ENCODE measurements around the gene TTLL11.
"Not testable (repeated sequence)": the region's sequence is repeated elsewhere in the genome, so short reads cannot be mapped to it uniquely, and the experiment has no call there.

The TTLL11 gene

DNA sequence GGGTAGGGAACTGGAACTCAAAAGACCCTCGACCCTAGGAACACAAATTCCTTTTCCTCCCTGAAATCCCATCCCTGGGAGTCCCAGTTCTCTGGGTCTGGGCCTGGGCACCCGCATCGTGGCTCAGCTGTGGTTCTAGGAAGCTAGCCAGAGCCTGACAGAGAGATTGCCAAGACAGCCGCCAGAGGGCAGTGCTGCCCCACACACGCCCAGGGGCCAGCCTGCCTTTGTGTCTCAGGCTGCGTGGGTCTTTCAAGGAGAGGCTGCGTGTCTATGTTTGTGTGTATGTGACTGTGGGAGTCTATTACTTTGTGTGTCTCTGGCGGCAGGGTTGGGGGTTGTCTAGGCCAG, 32.0 kb upstream of the TTLL11 start:
- DNase-seq (ENCODE audit: low read depth in 2 of 2), result peak; percentile 51 to 71

DNA sequence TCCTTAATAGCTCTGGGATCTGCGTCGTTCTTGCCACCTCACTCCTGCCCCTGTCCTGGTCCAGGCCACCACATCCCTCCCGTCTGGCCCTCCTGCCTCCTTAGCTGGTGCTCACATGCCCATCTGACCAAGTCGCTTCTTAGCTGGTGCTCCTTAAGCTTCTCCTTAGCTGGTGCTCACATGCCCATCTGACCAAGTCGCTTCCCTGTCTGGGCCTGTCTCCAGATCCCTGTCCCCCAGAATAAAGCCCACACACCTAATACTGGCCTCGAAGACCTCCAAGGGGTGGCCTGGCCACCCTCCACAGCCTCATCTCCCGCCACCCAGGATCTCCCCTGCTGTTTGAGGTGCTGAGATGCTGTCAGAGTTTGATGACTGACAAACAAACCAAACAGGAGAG, 31.4 kb upstream of the TTLL11 start:
- no peak for DNase-seq (ENCODE audit: low read depth in 2 of 2)

DNA sequence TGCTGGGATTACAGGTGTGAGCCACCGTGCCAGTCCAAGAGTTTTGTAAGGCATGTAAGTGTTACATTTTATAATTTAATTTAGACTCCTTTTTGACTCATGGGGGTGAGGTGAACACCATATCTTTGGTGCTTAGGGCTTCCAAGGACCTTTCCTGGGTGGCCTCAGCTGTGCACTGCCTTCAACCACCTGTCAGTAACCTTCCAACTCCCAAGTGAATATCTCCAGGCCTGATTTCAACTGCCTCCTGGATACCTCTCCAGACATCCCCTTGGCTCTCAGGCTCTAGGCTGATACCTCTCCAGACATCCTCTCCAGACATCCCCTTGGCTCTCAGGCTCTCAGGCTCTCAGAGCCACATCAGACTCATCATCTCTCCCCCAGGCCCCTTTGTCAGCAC, 30.9 kb upstream of the TTLL11 start:
- no peak for DNase-seq (ENCODE audit: low read depth in 2 of 2)

DNA sequence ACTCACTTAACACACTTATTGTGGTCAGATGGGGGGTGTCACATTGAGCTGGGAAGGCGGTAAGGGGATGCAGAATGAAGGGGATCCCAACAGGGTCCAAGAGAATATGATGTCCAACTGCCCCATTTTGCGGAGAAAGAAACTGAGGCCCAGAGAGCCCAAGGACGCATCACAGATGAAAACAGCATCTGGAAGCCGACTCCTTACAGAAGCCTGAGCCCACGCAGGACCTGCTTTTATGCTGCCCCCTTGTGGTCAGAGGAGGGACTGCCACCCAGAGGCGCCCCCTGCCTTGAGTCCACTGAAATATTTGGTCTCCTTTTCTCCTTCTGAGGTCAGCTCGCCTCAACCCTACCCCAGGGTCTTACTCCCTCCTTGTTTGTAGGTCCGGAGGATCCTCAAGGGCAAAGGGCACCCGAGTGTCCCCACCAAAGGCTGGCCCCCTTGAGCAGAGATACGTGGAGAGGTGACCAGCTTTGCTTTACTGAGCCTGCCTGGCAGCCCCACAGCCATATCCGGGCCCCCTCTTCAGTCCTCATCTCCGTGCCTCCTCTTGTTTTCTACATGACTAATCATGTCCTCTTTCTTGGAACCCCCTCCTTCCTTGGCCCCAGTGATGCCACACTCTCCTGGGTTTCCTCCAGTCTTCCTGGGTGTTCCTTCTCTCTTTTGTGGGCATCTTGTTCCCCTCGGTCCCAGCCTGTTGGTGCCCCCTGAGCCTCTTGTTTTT, 30.0 kb upstream of the TTLL11 start:
- peak; percentile 46 to 56 for DNase-seq (ENCODE audit: low read depth in 2 of 2)

DNA sequence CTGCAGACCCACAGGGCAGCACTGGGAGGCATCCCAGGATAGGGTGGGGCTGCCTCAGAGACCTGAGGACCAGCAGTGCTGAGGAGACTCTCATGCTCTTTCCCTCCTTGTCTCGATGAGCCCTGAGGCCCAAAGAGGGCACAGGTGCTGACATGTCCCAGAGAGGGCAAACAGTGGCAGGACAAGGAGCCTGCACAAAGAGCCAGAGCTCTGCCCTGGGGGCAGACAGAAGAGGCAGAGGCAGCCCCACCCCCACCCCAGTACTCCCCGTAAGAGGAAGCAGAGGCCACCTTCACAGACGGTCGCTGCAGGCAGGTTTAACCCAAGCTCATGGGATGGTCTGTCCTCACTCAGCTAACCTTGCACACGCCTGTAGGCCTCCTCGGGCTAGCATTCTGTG, 29.4 kb upstream of the TTLL11 start:
- no peak for DNase-seq (ENCODE audit: low read depth in 2 of 2)

DNA sequence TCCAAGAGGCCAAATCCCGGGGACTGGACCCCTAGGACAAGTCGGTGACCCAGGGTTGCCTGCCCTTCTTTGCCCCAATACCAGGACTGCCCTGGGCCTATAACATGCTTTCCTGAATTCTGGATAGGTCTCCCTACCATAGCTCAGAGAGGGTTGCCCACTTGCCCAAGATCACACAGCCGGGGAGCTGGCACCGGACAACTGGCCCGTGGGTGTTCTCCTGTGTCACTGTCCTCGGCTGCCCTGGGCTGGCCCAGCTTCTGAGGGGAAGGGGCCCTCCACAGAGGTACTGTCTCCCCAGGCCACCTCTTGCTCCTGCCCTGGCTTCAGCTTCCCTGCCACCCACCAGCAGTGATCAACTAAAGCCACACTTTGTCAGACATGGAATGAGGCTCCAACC, 28.8 kb upstream of the TTLL11 start:
- DNase-seq (ENCODE audit: low read depth in 2 of 2), result no peak

DNA sequence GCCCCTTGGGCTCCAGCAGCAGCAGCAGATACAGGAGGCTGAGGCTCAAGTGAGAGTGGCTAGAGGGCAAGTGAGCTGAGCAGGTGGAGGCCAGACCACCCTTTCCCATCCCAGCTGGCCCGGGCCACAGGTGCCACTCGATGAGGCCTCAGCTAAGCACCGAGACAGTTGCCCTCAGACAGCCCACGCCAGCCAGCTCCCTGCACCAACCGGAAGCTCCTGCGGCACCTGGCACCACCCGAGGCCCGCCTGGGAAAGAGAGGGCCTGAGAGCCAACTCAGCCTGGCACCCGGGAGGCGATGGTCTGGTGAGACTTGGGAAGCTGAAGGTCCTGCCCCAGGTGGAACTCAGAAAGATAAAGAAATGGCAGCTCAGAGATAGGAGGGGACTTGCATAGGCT, 28.3 kb upstream of the TTLL11 start:
- DNase-seq (ENCODE audit: low read depth in 2 of 2), result no peak

DNA sequence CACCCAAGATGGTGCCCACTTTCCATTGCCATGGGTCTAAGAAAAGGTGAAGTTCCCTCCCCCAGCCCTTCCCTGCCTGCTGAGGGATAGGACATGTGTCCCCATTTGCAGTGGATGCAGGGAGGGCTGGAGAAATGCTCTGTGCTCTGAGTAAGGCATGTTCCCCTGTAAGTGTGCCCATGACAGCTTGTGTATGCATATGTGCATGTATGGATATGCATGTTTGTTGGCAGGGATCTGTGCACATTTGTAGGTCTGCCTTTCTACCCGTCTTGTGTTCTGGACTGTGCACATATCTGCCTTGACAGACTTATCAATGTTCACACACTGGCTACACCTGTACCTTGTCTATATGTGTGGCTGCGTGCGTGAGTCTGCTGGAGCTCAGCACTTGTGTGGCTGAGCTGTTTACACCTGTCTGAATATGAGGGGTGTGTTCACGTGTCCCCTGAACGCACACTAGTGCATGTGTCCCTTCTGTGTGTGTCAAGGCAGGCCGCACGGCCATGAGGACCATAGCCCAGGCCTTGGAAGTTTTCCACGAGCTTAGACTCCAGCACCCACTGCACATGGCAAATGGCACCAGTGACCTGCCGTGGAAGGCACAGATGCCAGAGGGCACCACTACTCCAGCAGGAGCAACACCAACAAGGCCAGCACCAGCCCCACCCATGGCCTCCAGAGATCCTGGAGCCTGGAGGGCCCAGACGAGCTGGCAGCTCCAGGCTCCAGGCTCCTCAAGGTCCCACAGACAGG, 27.4 kb upstream of the TTLL11 start:
- DNase-seq (ENCODE audit: low read depth in 2 of 2), result no peak

DNA sequence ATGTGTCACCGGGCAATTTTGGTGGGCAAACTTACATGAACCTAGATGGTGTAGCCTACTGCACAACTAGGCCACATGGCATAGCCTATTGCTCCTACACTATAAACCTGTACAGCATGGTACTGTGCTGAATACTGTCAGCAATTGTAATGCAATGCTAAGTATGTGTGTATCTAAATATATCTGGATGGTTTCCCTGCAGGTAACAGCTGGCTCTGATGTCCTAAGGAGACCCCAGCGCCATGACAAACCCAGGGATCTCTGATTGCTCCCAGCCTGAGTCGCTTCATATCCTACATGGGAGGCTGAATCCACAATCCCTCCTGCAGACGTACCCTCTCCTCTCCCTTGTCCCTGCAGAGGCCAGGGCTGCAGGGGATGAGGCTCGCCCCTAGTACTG, 26.6 kb upstream of the TTLL11 start:
- DNase-seq (ENCODE audit: low read depth in 2 of 2), result no peak

DNA sequence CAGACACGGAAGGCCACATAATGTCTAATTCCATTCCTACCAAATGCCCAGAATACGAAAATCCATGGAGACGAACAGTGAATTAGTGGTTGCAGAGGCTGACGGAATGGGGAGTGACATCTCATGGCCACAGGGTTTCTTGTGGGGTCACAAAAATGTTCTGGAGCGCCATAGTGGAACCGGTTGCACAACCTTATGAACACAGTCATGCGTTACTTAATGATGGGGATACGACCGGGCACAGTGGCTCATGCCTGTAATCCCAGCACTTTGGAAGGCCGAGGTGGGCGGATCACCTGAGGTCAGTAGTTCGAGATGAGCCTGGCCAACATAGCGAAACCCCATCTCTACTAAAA, 26.0 kb upstream of the TTLL11 start:
- DNase-seq (ENCODE audit: low read depth in 2 of 2), result no peak

DNA sequence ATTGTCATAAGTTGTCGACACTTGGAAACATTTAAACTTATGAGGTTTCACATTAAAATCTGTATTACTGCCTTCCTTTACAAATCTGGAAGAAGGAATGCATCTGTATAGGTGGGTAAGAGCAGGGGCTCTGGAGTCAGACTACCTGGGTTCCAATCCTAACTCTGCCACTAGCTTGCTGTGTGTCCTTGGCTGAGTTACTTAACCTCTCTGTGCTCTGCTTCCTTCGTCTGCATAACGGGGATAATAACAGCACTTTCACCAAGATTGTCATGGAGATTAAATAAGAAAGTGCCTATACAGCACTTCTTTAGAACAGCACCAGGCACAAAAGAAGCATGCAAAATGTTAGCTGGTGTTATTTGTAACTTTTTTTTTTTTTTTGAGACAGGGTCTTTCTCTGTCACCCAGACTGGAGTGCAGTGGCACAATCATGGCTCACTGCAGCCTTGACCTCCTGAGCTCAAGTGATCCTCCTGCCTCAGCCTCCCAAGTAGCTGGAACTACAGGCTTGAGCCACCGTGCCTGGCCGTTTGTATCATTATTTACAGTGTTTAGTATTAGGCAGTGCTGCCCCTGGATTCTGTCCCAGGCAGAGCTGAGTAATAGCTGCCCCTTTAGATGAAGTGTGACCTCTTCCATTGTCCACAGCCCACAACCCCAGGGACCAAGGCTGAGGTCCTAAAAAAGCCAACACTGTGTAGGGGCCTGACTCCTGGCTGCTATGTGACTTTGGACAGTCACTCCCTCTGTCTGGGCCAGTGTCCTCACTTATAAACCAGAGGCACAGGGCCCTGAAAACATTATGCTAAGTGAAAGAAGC, 25.4 kb upstream of the TTLL11 start:
- DNase-seq (ENCODE audit: low read depth in 2 of 2), result no peak

DNA sequence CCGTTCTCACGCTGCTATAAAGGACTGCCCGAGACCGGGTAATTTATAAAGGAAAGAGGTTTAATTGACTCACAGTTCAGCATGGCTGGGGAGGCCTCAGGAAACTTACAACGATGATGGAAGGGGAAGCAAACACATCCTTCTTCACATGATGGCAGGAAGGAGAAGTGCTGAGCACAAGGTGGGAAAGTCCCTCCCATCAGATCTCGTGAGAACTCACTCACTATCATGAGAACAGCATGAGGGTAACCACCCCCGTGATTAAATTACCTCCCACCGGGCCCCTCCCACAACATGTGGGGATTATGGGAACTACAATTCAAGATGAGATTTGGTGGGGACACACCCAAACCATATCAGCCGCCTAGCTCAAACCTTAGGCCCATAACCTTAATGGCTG, 24.1 kb upstream of the TTLL11 start:
- DNase-seq (ENCODE audit: low read depth in 2 of 2), result not testable (repeated sequence)

DNA sequence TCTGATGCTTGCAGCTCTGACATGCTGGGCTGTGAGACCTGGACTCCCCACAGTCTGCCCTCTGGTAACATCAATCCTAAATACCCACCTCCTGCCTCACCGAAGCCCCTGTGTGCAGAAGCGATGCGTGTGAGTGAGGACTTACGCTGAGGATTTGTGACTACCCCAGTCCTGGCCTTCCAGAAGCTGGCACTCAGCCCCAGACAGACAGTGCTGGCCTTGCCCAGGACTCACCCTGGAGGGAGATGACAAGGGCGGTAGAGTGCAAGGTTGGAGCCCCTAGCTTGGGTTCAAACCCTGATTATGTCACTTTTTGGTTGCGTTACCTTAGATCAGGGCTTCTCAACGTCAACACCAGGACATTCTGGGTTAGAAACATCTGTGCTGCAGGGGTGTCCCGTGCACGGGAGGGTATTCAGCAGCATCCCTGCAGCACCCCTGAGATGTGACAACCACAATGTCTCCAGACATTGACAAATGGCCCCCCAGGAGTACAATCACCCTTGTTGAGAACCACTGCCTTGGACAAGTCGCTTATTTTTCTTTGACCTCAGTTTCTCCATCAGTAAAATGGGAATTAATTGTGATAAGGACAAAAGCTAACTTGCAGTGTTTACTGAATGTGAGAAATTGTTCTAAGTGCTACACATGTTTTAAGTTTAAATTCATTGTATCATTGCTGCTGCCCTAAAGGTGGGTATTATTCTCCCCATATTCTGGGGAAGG, 23.5 kb upstream of the TTLL11 start:
- DNase-seq (ENCODE audit: low read depth in 2 of 2), result no peak

DNA sequence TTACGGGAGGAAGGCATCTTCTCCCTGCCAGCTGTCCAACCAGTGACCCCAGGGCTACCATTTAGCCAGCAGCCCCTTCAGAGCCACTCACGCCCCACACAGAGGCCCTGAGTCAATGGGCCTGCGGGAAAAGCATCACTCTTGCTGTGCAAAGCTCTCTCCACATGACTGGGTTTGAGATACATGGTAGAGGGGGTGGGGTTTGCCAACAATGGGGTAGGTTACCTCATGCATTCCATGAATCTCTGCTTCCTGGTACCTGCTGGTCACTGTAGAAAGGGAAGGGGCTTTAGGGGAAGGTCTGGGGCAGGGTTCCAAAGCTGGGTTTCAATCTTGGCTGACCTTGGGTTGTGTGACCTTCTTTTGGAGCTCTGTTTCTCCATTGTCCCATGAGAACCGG, 22.9 kb upstream of the TTLL11 start:
- no peak for DNase-seq (ENCODE audit: low read depth in 2 of 2)

DNA sequence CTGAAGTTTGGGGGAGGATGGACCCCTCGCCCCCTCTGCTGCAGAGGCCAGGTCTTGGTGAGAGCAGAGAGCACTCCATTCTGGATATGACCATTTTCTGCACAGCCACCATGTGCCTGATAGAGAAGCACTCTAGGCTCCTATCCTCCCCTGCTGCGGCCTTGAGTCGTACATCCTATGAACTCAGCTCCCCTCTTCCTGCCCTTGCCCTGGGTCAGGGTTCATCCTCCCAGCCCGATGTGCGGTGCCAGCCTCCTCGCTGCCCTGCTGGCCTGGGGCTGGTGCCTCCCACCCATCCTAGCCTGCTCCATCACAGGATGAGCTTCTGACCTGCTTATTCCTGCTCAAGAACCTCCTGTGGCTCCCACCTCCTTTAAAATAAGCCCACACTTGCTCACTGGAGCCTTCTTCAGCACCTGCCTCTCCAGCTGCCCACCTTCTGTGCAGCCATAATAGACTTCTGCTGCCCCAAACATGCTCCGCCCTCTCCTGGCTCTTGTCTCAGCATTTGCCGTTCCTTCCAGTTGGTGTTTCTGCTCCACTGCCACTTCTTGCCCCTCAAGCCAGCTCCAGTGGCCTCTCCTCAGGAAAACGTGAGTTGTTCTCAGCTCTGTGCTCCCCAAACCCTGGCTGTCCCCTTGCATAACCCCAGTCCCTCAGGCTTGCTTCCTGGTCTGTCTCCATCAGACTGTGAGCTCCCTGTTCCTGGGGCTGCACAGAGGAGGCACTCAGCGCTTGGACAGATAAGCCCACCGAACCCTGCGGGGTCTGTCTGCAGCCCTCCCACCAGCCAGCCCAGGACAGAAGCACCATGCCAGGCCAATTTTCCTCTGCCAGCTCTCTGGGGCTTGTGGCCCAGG, 22.3 kb upstream of the TTLL11 start:
- DNase-seq (ENCODE audit: low read depth in 2 of 2), result no peak

DNA sequence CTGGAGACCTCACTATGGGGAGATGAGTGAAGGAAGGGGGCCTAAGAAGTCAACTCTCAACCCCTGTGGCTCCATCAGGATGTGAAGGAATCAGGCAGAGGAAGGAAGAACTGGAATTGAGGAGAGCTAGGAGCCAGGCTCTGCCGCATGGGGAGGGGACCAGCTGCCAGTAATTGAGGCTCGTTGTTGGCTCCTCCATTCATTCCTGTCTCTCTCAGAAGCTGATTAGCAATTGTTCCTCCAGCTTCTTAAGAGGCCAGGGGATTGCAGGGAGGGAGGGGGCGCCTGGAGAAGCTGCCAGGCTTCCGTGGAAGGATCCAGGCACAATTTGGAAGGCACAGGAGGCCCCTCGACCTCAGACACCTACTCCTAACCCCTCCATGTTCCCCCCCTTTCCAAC, 20.5 kb upstream of the TTLL11 start:
- DNase-seq (ENCODE audit: low read depth in 2 of 2), result no peak

DNA sequence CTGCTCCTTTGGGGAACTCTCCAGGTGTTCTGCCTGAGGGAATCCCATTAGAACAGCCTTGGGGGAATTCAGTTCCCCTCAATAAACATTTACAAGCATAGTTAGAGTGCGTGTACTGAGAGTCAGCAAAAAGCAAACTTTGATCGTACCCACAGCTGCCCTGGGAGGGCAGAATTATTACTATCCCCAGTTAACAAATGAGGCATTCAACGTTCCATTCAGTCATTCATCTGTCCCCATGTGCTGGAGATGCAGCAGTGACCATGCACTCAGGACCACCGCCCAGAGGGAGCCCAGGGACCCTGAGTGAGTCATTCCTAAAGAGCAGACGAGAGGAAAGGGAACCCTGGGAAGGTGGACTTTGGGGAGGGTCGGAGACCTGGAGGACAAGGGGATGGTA, 19.1 kb upstream of the TTLL11 start:
- no peak for DNase-seq (ENCODE audit: low read depth in 2 of 2)

DNA sequence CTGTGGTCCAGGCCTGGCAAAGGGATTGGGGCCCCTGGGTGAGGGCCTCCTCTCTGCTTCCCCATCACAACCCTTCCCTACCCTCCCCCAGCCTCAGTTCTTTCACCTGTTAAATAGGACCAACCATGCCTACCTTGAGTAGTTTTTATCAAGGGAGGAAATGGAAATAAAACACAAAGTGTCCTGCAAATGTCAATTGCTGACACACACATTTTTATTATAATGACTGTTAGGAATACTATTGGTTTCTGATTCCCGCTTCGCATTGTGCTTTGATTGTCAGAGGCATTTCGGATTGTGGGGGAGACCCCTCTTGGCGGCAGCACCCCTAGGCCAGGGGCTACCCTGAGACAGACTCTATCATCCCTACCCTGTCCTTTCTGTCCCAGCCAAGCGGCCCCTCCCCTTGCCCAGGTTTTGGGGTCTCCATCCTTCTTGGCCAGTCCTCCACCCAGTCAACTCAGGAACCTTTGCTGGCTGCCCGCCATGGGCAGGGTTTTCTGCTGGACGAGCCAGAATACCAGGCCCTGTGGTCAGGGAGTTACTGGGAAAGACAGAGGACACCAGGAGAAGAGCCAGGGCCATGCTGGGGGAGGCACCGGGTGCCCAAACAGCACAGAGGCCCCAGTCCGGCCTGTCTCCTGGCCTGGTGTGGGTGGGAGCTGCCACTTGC, 18.4 kb upstream of the TTLL11 start:
- no peak for DNase-seq (ENCODE audit: low read depth in 2 of 2)

DNA sequence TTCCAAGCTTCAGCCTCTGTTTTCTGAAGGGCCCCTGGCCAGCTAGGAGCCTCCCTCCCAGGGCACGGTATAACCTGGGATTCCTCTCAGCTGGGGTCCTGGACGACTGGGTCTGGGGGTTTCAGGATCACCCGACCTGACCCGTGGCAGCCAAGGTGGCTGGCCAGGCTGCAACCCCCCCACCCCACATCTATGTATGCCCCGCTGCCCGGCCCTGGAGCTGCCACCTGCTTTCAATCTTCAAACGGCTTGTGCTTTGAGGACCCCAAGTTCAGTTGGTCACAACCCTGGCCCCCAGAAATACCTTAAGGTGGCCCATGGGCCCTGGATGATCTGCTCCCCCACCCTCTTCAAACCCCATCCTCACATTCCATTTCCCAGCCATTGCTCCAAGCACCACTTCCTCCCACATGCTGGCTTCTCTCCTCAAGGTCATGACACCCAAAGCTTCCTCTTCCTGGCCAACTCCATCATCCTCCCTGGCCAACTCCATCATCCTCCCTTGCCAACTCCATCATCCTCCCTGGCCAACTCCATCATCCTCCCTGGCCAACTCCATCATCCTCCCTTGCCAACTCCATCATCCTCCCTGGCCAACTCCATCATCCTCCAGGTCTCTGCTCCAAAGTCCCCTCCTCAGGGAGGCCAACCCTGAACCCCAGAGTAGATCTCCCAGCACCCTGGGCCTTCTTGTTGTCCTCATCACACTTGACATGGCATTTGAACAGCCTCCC, 17.2 kb upstream of the TTLL11 start:
- no peak for DNase-seq (ENCODE audit: low read depth in 2 of 2)

Measured in stimulated activated CD8-positive, alpha-beta memory T cell treated with anti-CD3 and anti-CD28 coated beads, Interleukin-7, amount 100 ng/mL, for 1 hour (primary cell).